Measurements from ENCODE around the gene INAVA.

GRCh38 chr1:200894712-200895442 is at the start of gene INAVA:
- TF ChIP-seq CREB1 (CRISPR knock-in tag; IDR thresholded peaks at IDR 0.05) = no peak
- TF ChIP-seq, protein P1, sequence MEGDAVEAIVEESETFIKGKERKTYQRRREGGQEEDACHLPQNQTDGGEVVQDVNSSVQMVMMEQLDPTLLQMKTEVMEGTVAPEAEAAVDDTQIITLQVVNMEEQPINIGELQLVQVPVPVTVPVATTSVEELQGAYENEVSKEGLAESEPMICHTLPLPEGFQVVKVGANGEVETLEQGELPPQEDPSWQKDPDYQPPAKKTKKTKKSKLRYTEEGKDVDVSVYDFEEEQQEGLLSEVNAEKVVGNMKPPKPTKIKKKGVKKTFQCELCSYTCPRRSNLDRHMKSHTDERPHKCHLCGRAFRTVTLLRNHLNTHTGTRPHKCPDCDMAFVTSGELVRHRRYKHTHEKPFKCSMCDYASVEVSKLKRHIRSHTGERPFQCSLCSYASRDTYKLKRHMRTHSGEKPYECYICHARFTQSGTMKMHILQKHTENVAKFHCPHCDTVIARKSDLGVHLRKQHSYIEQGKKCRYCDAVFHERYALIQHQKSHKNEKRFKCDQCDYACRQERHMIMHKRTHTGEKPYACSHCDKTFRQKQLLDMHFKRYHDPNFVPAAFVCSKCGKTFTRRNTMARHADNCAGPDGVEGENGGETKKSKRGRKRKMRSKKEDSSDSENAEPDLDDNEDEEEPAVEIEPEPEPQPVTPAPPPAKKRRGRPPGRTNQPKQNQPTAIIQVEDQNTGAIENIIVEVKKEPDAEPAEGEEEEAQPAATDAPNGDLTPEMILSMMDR (IDR thresholded peaks at IDR 0.05) = no peak

Data from WTC11 (cell line).